ENCODE measurements around the gene AFDN. TPM values are rescaled to one million over a fixed set of nuclear protein-coding genes. Genes with fewer than 3 reads are reported as not detected.

AFDN gene
- total and polyA plus RNA-seq, 2 experiments from 2014 or later = 66.9 to 200 TPM

DNA sequence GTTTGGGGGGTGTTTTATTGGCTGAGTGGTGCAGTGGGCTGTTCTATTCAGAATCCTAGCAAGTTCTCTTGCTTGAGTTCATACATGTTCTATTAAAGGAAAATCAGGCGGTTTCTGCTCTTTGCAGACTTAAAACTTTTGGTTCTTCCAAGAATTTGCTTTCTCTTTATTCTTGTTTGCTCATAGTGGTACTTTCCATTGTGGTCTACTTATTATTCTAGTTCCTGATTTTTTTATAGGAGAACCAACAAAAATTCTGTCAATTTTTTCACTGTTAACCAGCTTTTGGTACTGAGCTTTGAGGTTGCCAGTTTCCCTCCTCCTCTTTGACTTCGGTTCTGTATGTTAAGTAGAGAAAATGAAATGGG is 6.7 kb downstream of the AFDN start:
- H3K4me2 ChIP-seq = peak overlapping the region; percentile 46
- H3K4me3 ChIP-seq = no peak overlapping the region
- H3K27ac ChIP-seq (ENCODE audit: low read depth) = 0 out of 2 replicates have a peak overlapping the region, but pooled peaks have one; percentile 73
- H3K79me2 ChIP-seq (replicated peaks; ENCODE audit: insufficient read depth) = peaks cover 100% of the 10 kb centered on the region
- H3K9me2 ChIP-seq (ENCODE audit: insufficient read depth) = no peaks in the 10 kb centered on the region
- H3K4me1 ChIP-seq (ENCODE audit: insufficient read depth) = peaks cover 47% of the 10 kb centered on the region
- no peak for DNase-seq (ENCODE audit: low spot score)
- Mint-ChIP-seq H3K9me3 (no peaks in the 10 kb centered on the region), H3K4me3 (no peak overlapping the region), H3K36me3 (ENCODE audit: low read depth) (no peaks in the 10 kb centered on the region), H3K27me3 (ENCODE audit: insufficient read depth, low read depth, poor library complexity) (peaks cover 2% of the 10 kb centered on the region), H3K4me1 (peaks cover 61% of the 10 kb centered on the region), H3K27ac (peak overlapping the region; percentile 73; the same call in 1 of the 2 replicates)
- no peaks in the 10 kb centered on the region for H3F3A ChIP-seq (replicated peaks; ENCODE audit: low read depth)
- TF ChIP-seq CREB1 (CRISPR knock-in tag; IDR thresholded peaks at IDR 0.05; ENCODE audit: low read depth) (no peak), ZNF331 (CRISPR knock-in tag; IDR thresholded peaks at IDR 0.05; ENCODE audit: low read depth) (no peak), STAT1 (IDR thresholded peaks at IDR 0.05; ENCODE audit: unreplicated experiment) (no peak), EZH2 (IDR thresholded peaks at IDR 0.05; ENCODE audit: low read depth, unreplicated experiment) (no peak), JUNB (IDR thresholded peaks at IDR 0.05; ENCODE audit: unreplicated experiment) (no peak), ZNF114 (CRISPR knock-in tag; IDR thresholded peaks at IDR 0.05) (no peak), EZH2phosphoT487 (IDR thresholded peaks at IDR 0.05; ENCODE audit: unreplicated experiment) (no peak), POLR2AphosphoS5 (IDR thresholded peaks at IDR 0.05; ENCODE audit: low read depth) (no peak), NANOG (IDR thresholded peaks at IDR 0.05; ENCODE audit: borderline replicate concordance) (no peak)
- TF ChIP-seq, protein P1, sequence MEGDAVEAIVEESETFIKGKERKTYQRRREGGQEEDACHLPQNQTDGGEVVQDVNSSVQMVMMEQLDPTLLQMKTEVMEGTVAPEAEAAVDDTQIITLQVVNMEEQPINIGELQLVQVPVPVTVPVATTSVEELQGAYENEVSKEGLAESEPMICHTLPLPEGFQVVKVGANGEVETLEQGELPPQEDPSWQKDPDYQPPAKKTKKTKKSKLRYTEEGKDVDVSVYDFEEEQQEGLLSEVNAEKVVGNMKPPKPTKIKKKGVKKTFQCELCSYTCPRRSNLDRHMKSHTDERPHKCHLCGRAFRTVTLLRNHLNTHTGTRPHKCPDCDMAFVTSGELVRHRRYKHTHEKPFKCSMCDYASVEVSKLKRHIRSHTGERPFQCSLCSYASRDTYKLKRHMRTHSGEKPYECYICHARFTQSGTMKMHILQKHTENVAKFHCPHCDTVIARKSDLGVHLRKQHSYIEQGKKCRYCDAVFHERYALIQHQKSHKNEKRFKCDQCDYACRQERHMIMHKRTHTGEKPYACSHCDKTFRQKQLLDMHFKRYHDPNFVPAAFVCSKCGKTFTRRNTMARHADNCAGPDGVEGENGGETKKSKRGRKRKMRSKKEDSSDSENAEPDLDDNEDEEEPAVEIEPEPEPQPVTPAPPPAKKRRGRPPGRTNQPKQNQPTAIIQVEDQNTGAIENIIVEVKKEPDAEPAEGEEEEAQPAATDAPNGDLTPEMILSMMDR (conservative IDR thresholded peaks at IDR 0.05; ENCODE audit: low read depth in 2 of 2) = no peak
- TF ChIP-seq, protein P2, sequence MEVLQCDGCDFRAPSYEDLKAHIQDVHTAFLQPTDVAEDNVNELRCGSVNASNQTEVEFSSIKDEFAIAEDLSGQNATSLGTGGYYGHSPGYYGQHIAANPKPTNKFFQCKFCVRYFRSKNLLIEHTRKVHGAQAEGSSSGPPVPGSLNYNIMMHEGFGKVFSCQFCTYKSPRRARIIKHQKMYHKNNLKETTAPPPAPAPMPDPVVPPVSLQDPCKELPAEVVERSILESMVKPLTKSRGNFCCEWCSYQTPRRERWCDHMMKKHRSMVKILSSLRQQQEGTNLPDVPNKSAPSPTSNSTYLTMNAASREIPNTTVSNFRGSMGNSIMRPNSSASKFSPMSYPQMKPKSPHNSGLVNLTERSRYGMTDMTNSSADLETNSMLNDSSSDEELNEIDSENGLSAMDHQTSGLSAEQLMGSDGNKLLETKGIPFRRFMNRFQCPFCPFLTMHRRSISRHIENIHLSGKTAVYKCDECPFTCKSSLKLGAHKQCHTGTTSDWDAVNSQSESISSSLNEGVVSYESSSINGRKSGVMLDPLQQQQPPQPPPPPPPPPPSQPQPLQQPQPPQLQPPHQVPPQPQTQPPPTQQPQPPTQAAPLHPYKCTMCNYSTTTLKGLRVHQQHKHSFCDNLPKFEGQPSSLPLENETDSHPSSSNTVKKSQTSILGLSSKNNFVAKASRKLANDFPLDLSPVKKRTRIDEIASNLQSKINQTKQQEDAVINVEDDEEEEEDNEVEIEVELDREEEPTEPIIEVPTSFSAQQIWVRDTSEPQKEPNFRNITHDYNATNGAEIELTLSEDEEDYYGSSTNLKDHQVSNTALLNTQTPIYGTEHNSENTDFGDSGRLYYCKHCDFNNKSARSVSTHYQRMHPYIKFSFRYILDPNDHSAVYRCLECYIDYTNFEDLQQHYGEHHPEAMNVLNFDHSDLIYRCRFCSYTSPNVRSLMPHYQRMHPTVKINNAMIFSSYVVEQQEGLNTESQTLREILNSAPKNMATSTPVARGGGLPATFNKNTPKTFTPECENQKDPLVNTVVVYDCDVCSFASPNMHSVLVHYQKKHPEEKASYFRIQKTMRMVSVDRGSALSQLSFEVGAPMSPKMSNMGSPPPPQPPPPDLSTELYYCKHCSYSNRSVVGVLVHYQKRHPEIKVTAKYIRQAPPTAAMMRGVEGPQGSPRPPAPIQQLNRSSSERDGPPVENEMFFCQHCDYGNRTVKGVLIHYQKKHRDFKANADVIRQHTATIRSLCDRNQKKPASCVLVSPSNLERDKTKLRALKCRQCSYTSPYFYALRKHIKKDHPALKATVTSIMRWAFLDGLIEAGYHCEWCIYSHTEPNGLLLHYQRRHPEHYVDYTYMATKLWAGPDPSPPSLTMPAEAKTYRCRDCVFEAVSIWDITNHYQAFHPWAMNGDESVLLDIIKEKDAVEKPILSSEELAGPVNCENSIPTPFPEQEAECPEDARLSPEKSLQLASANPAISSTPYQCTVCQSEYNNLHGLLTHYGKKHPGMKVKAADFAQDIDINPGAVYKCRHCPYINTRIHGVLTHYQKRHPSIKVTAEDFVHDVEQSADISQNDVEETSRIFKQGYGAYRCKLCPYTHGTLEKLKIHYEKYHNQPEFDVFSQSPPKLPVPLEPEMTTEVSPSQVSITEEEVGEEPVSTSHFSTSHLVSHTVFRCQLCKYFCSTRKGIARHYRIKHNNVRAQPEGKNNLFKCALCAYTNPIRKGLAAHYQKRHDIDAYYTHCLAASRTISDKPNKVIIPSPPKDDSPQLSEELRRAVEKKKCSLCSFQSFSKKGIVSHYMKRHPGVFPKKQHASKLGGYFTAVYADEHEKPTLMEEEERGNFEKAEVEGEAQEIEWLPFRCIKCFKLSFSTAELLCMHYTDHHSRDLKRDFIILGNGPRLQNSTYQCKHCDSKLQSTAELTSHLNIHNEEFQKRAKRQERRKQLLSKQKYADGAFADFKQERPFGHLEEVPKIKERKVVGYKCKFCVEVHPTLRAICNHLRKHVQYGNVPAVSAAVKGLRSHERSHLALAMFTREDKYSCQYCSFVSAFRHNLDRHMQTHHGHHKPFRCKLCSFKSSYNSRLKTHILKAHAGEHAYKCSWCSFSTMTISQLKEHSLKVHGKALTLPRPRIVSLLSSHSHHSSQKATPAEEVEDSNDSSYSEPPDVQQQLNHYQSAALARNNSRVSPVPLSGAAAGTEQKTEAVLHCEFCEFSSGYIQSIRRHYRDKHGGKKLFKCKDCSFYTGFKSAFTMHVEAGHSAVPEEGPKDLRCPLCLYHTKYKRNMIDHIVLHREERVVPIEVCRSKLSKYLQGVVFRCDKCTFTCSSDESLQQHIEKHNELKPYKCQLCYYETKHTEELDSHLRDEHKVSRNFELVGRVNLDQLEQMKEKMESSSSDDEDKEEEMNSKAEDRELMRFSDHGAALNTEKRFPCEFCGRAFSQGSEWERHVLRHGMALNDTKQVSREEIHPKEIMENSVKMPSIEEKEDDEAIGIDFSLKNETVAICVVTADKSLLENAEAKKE (CRISPR knock-in tag; IDR thresholded peaks at IDR 0.05) = no peak
- TF ChIP-seq, protein P3, sequence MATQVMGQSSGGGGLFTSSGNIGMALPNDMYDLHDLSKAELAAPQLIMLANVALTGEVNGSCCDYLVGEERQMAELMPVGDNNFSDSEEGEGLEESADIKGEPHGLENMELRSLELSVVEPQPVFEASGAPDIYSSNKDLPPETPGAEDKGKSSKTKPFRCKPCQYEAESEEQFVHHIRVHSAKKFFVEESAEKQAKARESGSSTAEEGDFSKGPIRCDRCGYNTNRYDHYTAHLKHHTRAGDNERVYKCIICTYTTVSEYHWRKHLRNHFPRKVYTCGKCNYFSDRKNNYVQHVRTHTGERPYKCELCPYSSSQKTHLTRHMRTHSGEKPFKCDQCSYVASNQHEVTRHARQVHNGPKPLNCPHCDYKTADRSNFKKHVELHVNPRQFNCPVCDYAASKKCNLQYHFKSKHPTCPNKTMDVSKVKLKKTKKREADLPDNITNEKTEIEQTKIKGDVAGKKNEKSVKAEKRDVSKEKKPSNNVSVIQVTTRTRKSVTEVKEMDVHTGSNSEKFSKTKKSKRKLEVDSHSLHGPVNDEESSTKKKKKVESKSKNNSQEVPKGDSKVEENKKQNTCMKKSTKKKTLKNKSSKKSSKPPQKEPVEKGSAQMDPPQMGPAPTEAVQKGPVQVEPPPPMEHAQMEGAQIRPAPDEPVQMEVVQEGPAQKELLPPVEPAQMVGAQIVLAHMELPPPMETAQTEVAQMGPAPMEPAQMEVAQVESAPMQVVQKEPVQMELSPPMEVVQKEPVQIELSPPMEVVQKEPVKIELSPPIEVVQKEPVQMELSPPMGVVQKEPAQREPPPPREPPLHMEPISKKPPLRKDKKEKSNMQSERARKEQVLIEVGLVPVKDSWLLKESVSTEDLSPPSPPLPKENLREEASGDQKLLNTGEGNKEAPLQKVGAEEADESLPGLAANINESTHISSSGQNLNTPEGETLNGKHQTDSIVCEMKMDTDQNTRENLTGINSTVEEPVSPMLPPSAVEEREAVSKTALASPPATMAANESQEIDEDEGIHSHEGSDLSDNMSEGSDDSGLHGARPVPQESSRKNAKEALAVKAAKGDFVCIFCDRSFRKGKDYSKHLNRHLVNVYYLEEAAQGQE (IDR thresholded peaks at IDR 0.05; ENCODE audit: unreplicated experiment) = no peak
- TF ChIP-seq, protein P4, sequence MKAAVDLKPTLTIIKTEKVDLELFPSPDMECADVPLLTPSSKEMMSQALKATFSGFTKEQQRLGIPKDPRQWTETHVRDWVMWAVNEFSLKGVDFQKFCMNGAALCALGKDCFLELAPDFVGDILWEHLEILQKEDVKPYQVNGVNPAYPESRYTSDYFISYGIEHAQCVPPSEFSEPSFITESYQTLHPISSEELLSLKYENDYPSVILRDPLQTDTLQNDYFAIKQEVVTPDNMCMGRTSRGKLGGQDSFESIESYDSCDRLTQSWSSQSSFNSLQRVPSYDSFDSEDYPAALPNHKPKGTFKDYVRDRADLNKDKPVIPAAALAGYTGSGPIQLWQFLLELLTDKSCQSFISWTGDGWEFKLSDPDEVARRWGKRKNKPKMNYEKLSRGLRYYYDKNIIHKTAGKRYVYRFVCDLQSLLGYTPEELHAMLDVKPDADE (IDR thresholded peaks at IDR 0.05) = no peak
- no peaks in the 10 kb centered on the region for H3K36me3 ChIP-seq (ENCODE audit: insufficient read depth)
- H4K20me1 ChIP-seq (replicated peaks; ENCODE audit: insufficient read depth) = peaks cover 59% of the 10 kb centered on the region
- no peak overlapping the region for H2AFZ ChIP-seq
- no peaks in the 10 kb centered on the region for H3K27me3 ChIP-seq (ENCODE audit: insufficient read depth)
- peak; percentile 15; the same call in 1 of the 3 replicates for ATAC-seq
